Colon (tissue), 2 donors: ENCODE data around the gene THSD7A.
A peak's percentile ranks its signal among the peaks of the same experiment; 100 is the strongest.

Source experiments
- FAIRE-seq: peaks from 2 replicates; lab custom pipeline; 2012; peaks lifted over from hg19 to GRCh38; lab: Jason Lieb, UNC
- donor health status: control.
- donor health status: control.

THSD7A gene, protein sequence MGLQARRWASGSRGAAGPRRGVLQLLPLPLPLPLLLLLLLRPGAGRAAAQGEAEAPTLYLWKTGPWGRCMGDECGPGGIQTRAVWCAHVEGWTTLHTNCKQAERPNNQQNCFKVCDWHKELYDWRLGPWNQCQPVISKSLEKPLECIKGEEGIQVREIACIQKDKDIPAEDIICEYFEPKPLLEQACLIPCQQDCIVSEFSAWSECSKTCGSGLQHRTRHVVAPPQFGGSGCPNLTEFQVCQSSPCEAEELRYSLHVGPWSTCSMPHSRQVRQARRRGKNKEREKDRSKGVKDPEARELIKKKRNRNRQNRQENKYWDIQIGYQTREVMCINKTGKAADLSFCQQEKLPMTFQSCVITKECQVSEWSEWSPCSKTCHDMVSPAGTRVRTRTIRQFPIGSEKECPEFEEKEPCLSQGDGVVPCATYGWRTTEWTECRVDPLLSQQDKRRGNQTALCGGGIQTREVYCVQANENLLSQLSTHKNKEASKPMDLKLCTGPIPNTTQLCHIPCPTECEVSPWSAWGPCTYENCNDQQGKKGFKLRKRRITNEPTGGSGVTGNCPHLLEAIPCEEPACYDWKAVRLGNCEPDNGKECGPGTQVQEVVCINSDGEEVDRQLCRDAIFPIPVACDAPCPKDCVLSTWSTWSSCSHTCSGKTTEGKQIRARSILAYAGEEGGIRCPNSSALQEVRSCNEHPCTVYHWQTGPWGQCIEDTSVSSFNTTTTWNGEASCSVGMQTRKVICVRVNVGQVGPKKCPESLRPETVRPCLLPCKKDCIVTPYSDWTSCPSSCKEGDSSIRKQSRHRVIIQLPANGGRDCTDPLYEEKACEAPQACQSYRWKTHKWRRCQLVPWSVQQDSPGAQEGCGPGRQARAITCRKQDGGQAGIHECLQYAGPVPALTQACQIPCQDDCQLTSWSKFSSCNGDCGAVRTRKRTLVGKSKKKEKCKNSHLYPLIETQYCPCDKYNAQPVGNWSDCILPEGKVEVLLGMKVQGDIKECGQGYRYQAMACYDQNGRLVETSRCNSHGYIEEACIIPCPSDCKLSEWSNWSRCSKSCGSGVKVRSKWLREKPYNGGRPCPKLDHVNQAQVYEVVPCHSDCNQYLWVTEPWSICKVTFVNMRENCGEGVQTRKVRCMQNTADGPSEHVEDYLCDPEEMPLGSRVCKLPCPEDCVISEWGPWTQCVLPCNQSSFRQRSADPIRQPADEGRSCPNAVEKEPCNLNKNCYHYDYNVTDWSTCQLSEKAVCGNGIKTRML (N-terminal part only)

DNA sequence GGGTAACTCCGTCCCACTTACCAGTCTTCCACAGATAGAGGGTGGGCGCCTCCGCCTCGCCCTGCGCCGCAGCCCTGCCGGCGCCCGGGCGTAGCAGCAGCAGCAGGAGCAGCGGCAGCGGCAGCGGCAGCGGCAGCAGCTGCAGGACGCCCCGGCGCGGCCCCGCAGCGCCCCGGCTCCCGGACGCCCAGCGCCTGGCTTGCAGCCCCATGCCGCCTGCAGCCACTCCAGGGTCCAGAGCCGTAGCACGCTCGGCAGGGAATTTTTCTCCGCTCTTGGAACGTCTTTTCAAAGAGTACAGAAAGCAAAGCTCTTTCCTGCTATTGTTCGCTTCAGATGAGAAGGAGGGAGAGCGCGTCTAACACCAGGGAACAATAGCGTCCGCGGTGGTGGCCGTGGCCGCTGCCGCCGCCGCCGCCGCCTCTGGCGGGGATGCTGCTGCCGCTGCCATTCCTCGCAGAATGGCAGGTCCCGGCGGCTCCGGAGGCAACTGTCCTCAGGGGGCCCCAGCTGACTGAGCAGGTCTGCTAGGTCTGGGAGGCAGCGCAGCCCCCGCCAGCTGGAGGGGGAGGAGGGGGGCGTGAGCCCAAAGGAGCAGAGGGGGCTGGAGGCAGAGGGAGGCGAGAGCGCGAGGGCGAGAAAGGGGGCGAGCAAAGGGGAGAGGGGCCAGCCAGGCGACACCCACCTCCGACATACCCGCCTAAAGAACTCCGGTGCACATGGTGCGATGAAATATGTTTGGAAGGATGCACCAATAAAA lies at the start of gene THSD7A:
THSD7A (minus strand) TSS at position 463 of the 760 bp plus-strand sequence; CDS start at position 211, 252 bp downstream.
- FAIRE-seq: no peak

DNA sequence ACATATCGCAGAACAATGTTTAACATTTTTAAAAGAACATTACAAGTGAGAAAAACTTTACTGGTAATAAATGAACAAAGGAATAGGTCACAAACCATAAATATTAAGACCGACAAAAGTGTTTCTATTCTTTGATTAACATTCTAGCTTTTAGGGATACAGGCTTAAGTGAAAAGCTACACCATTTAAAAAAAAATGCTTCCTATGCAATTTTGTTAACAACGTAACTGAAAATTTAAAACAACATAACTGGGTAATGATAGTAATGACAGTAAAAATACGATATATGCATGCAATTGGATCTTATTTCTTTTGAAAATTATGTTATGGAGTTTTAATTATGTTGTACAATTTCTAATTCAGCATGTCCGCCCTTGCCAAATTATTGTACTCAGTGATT lies 49.7 kb upstream of the THSD7A start:
- FAIRE-seq: no peak

DNA sequence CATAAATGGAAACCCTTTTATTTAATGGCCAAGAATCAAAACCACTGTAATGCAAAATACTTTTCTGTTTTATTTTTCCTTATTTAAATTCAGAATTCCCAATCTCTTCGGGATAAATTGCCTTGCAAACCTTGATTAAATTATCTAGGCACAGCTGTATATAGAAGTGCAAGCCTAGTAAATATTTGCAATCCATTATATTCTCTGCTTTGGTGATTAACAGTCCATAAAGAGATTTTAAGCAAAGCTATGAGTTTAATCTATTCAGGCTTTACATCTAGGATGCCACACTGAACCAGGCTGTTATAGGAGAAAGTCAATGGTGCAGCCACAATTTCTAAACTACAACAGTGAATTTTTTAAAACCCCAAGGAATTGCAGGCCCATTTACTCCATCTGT lies 43.6 kb upstream of the THSD7A start:
- FAIRE-seq: no peak

DNA sequence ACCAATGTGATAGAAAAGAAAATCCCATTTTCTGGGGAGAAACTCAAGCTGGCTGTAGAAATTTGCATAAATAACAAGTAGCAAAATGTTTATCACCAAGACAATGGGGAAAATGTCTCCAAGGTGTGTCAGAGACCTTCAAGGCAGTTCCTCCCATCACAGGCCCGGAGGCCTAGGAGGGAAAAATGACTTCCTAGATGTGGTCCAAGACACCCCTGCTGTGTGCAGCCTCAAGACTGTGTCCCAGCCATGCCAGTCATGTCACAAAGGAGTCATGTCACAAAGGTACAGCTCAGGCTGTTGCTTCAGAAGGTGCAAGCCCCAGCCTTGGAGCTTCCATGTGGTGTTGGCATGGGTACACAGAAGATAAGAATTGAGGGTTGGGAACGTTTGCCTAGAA lies 33.7 kb upstream of the THSD7A start:
- FAIRE-seq: no peak

DNA sequence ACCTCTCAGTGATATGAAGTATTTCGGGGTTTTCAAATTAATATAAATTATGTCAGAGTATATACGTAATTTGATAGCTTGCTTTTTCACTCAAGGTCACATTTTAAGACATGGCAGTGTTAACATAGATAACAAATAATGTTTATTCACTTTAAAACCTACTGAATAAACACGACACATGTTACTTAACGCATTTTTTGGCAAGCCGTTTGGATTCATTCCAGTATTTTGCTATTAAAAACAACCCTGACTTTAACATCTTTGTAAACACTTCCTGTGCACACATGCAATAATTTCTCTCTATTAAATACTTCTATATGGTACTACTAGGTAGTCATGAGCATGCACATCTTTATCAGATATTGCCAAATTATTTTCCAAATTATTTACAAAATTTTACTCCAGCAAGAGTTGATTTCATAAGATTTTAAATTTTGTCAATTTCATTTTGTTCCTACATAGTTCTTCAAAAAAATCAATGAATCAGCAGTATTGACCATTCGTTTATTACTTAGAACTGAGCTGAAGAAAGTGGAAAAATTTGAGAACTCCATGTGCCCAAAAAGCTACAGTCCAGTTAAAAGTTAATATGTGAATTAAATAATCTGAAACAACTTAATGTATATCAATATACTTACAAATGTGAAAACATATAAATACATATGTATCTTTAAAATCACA lies 26.8 kb upstream of the THSD7A start:
- FAIRE-seq: no peak

DNA sequence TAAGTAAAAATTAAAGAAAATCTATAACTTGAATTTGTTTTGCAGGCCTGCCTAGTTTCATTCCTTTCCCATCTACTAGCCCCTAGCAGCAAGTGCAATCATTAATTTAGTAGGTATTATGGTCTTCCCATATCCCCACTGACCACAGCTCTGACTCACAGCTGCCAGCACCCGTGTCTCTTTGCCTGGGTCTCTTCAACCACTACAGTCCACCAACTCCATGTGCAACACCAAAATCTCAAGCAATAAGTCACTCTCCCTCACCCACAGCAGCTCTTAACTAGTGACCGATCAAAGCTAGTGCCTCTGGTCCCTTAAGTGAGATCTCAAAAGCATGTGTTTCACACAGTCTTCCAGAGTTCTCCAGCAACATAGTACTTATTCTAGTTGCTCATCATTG lies 26.0 kb upstream of the THSD7A start:
- no peak for FAIRE-seq

DNA sequence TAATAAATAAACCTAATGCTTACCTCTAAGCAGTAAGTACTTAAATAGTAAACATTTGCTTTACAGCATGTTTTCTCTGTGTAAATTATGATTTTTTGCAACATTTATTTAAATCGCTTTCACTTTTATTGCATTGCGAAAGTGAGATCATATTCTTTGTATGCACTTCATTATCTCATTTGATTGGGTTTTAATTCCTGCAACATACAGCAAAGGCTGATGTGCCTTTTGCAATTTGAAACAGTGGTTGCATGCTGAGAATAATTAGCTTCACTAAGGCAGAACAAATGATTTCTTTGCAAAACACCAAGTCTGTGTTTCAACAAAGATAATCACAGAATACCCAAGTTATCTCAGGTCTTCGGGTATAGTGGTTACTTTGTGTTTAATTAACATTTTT lies 16.3 kb upstream of the THSD7A start:
- no peak for FAIRE-seq

DNA sequence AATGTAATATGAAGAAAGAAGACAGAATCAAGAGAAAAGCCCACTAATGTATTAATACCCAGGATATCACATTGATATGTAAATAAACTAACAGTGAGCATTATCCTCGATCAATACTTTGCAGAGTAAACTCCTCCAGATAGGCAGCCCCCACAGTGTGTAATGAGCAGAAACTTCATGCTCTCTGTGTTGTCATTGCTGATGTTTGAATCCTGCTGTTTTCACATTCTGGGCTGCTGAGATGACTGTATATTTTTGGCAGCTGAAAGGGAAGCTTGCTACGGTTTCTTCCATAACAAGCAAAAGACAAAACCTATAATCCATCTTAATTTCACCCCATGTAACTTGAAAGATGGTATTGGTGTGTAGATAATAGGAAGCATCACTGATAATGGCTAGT lies 15.3 kb upstream of the THSD7A start:
- no peak for FAIRE-seq

DNA sequence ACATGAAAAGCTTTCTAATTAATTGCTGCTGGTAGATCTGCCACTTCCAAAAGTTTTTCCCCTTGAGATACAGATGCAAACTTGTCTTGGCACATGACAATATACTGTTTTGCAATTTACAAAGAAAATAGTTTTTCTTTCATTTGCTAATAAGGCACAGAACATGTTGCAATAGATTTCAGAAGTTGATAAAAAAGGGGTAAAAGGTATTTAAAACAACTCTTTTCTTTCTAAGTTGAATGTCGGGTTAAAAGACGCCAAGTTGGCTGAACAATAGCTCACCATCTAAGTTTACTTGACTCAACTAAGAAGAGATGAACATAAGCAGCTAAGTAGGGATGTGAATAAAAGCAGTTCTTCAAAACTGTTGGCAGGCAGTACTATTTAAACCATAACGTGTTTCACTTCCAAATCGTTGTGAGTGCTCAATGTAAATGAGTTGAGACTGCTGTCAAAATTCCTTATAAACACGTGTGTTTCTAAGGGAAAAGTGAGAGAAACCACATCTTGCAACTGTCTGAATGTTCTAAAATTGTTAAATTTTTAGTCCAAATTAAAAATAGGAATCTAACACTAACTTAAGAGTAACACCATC lies 14.5 kb upstream of the THSD7A start:
- no peak for FAIRE-seq

DNA sequence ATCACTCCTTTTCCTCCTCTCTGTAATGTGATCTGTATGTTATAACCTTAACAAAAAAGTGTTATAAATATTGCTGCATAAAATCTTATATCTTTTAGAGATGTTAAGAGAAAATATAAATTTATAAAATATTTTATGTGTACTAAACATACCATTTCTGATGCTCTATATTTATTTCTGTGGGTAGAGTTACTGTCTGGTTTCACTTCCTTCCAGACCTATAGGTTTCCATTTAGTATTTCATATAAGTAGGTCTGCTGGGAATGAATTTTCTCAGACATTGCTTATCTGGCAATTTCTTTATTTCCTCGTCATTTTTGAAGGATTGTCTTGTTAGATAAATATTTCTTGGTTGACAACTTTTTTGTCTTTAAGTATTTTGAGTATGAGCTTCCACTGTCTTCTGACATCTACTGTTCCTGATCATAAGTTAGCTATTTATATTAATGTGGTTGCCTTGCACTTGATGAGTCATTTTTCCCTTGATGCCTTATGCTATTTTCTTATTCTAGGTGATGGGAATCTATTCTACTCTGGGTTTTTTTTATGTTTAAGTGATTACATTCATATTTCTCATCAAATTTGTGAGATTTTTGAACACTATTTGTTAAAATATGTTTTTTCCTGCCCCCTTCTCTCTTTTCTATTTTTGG lies 11.2 kb upstream of the THSD7A start:
- no peak for FAIRE-seq

DNA sequence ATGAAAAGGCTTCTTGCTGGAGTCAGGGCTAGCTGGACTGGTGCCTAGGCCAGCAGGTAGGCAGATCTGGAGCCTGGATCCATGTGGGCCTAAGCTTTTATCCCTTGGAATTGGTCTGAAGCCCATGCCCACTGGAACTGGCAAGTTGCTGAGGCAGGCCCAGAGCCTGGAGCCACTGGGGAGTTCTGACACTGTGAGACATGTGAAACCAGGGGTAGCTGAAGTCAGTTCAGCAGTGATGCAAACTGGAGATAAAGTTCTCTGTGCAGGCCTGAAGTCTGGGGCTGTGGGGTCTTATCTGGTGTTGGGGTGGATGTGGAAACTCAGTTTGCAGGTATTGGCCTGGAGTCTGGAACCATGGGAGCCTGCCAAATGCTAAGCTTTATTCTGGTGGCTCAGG lies 9.7 kb upstream of the THSD7A start:
- FAIRE-seq: no peak

DNA sequence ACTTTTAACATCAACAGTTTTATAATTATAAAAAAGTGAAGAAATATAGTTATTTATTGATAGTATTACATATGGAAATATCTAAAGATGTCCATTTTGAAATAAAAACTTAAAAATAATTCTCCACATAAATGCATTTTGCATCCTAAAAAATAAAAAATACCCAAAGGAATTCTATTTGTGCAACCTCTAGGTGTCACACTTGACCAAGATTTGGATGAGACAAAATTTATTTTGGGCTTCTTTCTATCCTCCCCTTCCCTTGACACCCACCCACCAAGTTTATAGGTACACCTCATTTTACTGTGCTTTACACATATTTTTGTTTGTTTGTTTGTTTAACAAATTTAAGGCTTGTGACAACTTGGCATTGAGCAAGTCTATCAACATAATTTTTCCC lies 3.3 kb upstream of the THSD7A start:
- FAIRE-seq: peak; percentile 93

DNA sequence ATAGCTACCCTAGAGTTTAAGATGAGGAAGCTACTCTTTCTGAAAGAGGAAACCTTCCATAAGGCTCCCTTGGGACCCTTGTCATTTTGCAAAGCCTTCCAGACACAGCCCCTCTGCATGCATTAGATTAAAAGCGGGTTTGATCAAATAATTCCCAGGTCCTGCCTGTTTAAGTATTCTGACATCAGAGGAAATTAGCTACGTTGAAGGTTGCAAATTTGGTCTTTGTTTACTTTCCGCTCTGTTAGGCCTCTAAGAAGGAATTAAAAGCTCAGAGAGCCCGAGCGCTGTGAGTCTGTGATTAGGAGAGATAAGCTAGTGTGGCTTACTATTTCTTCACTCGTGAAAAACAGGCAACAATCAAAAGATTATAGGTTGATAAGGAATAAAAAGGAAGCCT lies 1.4 kb upstream of the THSD7A start:
- FAIRE-seq: no peak

DNA sequence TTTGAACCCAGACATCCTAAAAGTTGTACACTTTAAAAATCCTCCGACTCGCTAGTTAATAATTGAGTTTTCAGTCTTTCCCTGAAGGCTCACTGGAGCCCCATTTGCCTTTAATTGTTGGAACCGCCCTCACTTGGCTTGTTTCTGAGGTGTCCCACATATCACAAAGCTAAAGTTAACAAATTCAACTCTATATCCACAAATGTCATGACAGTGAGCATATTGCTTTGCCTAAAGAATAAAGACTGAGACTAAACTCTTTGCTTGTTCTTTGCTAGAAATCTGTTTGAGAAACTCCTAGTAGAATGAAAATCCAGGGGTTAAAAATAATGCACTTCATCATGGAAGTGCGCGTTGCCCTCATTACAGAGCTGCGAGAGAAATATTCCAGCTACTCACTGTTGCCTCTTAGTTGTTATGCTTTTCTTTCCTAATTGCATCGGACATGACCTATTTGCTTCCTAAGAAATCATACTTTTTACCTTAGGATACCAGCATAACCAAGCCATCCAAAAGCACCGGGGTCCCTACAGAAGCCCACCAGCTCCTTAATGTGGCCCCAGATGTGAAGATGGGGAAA lies 752 bp downstream of the THSD7A start:
- no peak for FAIRE-seq

DNA sequence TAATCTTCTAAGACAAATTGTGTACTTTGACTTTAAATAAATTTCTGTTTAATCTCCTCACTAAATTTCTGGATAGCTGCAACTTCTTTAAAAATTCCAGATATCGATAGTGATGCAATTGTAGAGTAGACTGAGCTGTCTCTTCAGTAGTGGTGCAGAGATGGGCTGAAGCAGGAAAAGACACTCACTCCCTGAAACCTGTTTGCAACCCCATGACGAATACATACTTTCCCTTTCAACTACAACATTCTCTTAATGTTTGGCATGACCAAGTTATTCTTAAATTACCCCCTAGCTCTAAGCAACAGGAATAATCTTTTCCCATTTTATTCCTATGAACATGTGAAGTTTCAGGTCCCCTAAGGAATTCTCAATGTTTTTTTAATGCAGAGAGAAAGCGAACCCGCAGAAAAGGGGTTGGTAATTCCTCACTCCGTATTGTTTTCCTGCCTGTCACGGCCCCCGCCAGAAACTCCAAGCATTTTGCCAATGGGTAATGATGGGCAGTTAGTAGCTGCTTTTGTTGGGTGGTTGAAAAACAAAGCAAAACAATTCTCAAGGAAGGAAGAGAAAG lies 1.3 kb downstream of the THSD7A start:
- no peak for FAIRE-seq

DNA sequence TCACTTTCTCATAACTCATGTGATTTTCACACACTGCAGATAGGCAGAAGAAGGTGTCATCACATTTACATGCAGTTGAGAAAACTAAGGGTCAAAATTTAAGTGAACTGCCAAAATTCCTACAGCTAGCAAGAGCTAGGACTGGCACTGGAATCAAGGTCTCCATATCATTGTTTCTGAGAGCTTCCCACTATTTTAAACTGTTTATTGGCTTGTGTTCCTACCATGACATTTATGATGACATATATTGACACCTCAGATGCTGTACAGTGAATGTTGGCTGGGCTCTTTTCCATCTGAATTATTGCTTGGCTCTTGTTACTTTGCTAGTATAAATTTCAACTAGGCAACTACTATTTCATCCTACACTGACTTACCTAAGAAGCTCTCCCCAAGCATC lies 2.0 kb downstream of the THSD7A start:
- FAIRE-seq: no peak

DNA sequence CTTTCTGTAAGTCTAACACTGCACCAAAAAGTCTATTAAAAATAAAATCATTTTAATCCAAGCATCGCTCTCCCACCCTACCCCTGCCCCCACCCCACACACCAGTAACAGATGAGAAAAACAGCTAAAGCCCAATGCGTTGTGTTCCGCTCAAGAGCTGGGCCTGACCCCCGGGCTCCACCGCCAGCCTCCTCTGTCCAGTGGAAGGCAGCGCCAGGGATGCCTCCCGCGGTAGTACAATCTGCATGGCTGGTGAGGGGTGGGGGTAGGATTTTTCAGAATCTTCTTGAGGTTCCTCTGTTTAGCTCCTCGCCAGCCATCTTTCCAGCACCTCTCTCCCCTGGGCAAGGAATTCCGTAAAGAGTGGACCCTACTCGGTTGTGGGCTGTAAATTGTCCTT lies 12.1 kb downstream of the THSD7A start:
- FAIRE-seq: no peak

DNA sequence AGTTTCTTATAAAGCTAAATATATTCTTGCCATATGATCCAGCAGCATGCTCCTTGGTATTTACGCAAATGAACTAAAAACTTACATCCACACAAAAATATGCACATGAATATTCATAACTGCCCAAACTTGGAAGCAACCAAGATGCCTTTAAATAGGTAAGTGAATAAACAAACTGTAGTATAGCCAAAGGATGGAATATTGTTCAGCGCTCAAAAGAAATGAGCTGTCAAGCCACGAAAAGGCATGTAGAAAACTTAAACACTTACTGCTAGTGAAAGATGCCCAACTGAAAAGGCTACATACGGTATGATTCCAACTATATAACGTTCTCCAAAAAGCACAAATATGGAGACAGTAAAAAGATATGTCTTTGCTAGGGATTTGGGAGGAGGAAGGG lies 12.7 kb downstream of the THSD7A start:
- no peak for FAIRE-seq

DNA sequence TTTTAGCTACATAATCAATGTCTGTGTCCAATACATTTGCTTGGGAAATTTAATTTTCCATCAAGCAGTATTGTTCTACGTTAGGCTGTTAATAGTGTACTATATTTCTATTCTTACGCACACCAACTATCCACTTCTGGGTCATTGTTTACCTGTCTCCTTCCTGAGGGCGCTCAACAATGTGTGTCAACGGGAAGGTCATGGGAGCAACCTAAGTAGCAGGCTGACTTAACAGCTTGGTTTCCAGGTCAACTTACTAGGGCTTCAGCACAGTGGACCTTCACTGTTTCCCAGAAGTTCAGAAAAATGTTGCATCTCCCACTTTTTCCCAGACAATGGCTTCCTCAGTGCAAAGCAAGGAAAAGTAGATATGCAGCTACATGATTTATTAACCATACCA lies 13.7 kb downstream of the THSD7A start:
- no peak for FAIRE-seq
